PFSK-1 (cell line): ENCODE data around the gene UBE2O.

ENCODE experiments used
- POLR2AphosphoS5 ChIP-seq: IDR thresholded peaks from 2 replicates; pipeline ENCODE4 v1.6.1; 2012; ENCODE audit warnings: low read depth, mild to moderate bottlenecking, control low read depth, low read length, moderate library complexity
- SIN3A ChIP-seq: IDR thresholded peaks from 2 replicates; pipeline ENCODE4 v1.6.1; 2012; ENCODE audit warnings: mild to moderate bottlenecking, low read length, moderate library complexity, borderline replicate concordance; ENCODE audit not compliant: insufficient read depth
- TF ChIP-seq, protein P1 (sequence below), 2 experiments: IDR thresholded peaks; 2 replicates each; pipeline versions ENCODE4 v1.6.1 to v1.8.0; 2011 to 2012; ENCODE audit warnings: low read depth in 2 of 2, low read length in 2 of 2, control low read depth in 1 of 2, inconsistent platforms in 1 of 2, mild to moderate bottlenecking in 1 of 2, moderate library complexity in 1 of 2; ENCODE audit not compliant: insufficient read depth in 1 of 2

DNA sequence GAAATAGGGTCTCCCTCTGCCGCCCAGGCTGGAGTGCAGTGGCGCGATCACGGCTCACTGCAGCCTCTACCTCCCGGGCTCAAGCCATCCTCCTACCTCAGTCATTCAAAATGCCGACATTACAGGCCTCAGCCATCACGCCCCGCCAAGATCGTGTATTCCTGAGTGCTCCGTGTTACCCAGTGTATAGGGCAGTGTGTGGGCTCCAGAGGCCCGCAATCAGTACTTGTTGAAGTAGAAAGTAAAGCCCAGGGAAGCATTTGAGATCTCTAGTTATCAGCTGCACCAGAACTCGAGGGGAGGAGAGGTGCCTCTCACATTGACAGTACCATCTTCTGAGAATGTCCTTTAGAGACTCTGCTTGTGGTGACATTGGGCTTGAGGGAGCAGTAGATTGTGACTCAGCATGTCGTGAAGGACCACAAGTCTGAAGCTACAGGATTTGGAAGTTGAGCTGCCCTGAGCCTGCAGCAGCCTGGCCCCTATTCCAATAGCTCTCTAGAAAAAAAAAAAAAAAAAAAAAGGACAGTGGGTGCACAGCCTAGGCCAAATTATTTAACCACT is 98.1 kb downstream of the UBE2O start:
- TF ChIP-seq POLR2AphosphoS5: no peak
- no peak for TF ChIP-seq SIN3A
- TF ChIP-seq, protein P1, sequence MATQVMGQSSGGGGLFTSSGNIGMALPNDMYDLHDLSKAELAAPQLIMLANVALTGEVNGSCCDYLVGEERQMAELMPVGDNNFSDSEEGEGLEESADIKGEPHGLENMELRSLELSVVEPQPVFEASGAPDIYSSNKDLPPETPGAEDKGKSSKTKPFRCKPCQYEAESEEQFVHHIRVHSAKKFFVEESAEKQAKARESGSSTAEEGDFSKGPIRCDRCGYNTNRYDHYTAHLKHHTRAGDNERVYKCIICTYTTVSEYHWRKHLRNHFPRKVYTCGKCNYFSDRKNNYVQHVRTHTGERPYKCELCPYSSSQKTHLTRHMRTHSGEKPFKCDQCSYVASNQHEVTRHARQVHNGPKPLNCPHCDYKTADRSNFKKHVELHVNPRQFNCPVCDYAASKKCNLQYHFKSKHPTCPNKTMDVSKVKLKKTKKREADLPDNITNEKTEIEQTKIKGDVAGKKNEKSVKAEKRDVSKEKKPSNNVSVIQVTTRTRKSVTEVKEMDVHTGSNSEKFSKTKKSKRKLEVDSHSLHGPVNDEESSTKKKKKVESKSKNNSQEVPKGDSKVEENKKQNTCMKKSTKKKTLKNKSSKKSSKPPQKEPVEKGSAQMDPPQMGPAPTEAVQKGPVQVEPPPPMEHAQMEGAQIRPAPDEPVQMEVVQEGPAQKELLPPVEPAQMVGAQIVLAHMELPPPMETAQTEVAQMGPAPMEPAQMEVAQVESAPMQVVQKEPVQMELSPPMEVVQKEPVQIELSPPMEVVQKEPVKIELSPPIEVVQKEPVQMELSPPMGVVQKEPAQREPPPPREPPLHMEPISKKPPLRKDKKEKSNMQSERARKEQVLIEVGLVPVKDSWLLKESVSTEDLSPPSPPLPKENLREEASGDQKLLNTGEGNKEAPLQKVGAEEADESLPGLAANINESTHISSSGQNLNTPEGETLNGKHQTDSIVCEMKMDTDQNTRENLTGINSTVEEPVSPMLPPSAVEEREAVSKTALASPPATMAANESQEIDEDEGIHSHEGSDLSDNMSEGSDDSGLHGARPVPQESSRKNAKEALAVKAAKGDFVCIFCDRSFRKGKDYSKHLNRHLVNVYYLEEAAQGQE (IDR thresholded peaks at IDR 0.05; ENCODE audit: insufficient read depth in 1 of 2, low read depth in 2 of 2, low read length in 2 of 2): no peak
